HFF-Myc (cell line): Measurements from ENCODE around the gene ENTREP3.
A peak's percentile ranks its signal among the peaks of the same experiment; 100 is the strongest.
"Not testable (repeated sequence)": the region's sequence is repeated elsewhere in the genome, so short reads cannot be mapped to it uniquely, and the experiment has no call there.

Experiments
- DNase-seq: peaks from one replicate; pipeline ENCODE4 v3.0.0-alpha.2; 2011; ENCODE audit warnings: low read depth; ENCODE audit errors: extremely low read depth
- H3K4me3 ChIP-seq: replicated peaks from 2 replicates; pipeline ENCODE4 v1.5.1; 2011; ENCODE audit warnings: low read depth, mild to moderate bottlenecking, control low read depth, low read length
- TF ChIP-seq, protein P1 (sequence below): IDR thresholded peaks from 2 replicates; pipeline ENCODE4 v1.5.1; 2012; ENCODE audit warnings: mild to moderate bottlenecking, low read depth, low read length, control low read depth; ENCODE audit errors: missing control alignments

ENTREP3 gene

DNA sequence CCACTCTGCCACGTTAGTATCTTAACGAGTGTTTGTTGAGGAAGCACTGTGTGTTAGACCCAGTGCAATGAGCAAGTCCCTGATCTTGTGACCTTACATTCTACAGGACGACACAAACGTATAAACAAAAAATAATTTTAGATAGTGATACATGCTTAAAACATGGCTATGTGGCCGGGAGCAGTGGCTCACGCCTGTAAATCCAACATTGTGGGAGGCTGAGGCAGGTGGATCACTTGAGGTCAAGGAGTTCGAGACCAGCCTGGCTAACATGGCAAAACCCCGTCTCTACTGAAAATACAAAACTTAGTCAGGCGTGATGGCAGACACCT, 27.2 kb downstream of the ENTREP3 start:
- no peak for DNase-seq
- TF ChIP-seq, protein P1, sequence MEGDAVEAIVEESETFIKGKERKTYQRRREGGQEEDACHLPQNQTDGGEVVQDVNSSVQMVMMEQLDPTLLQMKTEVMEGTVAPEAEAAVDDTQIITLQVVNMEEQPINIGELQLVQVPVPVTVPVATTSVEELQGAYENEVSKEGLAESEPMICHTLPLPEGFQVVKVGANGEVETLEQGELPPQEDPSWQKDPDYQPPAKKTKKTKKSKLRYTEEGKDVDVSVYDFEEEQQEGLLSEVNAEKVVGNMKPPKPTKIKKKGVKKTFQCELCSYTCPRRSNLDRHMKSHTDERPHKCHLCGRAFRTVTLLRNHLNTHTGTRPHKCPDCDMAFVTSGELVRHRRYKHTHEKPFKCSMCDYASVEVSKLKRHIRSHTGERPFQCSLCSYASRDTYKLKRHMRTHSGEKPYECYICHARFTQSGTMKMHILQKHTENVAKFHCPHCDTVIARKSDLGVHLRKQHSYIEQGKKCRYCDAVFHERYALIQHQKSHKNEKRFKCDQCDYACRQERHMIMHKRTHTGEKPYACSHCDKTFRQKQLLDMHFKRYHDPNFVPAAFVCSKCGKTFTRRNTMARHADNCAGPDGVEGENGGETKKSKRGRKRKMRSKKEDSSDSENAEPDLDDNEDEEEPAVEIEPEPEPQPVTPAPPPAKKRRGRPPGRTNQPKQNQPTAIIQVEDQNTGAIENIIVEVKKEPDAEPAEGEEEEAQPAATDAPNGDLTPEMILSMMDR: no peak
- H3K4me3 ChIP-seq: peak overlapping the region; percentile 89

- DNase-seq: peak; percentile 98
- H3K4me3 ChIP-seq: peak overlapping the region; percentile 89
- TF ChIP-seq, protein P1: no peak
These were observed 27.8 kb downstream of the ENTREP3 start for GRCh38 chr1:155227261-155228095.

- TF ChIP-seq, protein P1: no peak
- H3K4me3 ChIP-seq: peak overlapping the region; percentile 89
- DNase-seq: no peak
These were observed 28.4 kb downstream of the ENTREP3 start for GRCh38 chr1:155226910-155227260.

- TF ChIP-seq, protein P1: peak; percentile 59
- no peak for DNase-seq
- H3K4me3 ChIP-seq: peak overlapping the region; percentile 89
These were observed 28.9 kb downstream of the ENTREP3 start for GRCh38 chr1:155226188-155226909.

GRCh38 chr1:155225404-155225759, 29.9 kb downstream of the ENTREP3 start:
- H3K4me3 ChIP-seq: peak overlapping the region; percentile 89
- not testable (repeated sequence) for DNase-seq

DNA sequence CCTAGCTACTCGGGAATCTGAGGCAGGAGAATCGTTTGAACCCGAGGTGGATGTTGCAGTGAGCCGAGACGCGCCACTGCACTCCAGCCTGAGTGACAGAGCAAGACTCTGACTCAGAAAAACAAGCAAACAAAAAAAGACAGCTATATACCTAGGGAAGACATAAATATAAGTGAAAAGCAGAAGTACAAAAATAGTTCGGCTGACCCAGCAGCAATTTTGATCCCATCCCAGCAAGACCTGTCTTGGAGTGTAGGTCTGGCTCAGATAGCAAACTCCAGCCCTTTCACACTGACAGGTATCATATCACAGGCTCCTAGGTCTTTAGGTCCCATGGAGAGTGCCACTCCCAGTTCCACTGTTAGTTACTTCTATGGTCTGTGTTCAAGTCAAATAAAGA, 32.2 kb downstream of the ENTREP3 start:
- DNase-seq: no peak
- TF ChIP-seq, protein P1: no peak
- no peak overlapping the region for H3K4me3 ChIP-seq

DNA sequence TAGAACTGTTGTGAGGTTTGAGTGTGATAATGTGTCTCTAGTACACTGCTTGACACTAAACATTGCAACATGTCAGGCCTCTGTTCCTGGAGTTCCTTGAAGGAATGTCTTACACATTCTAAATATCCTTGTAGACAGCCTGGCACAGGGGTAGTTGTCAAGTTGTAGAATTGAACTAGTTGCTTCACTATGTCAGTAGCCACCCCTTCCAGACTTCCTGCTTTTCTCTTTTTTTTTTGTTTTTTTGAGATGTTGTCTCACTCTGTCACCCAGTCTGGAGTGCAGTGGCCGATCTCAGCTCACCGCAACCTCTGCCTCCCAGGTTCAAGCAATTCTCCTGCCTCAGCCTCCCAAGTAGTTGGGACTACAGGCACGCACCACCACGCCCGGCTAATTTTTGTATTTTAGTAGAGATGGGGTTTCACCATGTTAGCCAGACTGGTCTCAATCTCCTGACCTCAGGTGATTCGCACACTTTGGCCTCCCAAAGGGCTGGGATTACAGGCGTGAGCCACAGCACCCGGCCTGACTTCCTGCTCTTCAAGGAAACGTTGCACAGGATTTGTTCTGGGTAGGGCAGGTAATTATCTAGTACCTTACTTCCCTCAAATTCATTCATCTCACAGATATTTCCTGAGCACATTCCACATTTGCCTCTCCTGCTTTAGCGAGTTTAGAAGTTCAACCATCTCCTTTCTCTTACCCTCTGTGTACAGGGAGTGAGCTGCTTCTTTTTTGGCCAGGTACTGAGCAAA, 34.9 kb downstream of the ENTREP3 start:
- not testable (repeated sequence) for DNase-seq, H3K4me3 ChIP-seq
